Rectal smooth muscle tissue (tissue), 1 donor: ENCODE measurements around the gene ZBTB18.

Source experiments
- H3K27ac ChIP-seq: one replicate; pipeline ENCODE4 v1.7.0; 2013; ENCODE audit warnings: low read depth, low read length, inconsistent platforms
- H3K27me3 ChIP-seq: one replicate; pipeline ENCODE4 v1.7.0; 2013; ENCODE audit warnings: low read length; ENCODE audit not compliant: control insufficient read depth, insufficient read depth
- H3K36me3 ChIP-seq: one replicate; pipeline ENCODE4 v1.7.0; 2013; ENCODE audit warnings: low read length; ENCODE audit not compliant: control insufficient read depth, insufficient read depth
- H3K4me1 ChIP-seq: one replicate; pipeline ENCODE4 v1.7.0; 2013; ENCODE audit warnings: low read length; ENCODE audit not compliant: control insufficient read depth, insufficient read depth
- H3K4me3 ChIP-seq: one replicate; pipeline ENCODE4 v1.7.0; 2013; ENCODE audit warnings: low read length
- H3K9ac ChIP-seq: one replicate; pipeline ENCODE4 v1.7.0; 2013; ENCODE audit warnings: low read length

Gene ZBTB18

GRCh38 chr1:244046907-244047611 is 4.0 kb upstream of the ZBTB18 start:
- H3K27ac ChIP-seq, result peak overlapping the region; percentile 89
- peak overlapping the region; percentile 68 for H3K9ac ChIP-seq
- H3K27me3 ChIP-seq, result no peaks in the 10 kb centered on the region
- peak overlapping the region; percentile 82 for H3K4me3 ChIP-seq
- H3K36me3 ChIP-seq, result no peaks in the 10 kb centered on the region
- peaks cover 15% of the 10 kb centered on the region for H3K4me1 ChIP-seq

GRCh38 chr1:244047621-244048255 is 3.3 kb upstream of the ZBTB18 start:
- H3K4me3 ChIP-seq, result peak overlapping the region; percentile 82
- H3K9ac ChIP-seq, result peak overlapping the region; percentile 68
- no peaks in the 10 kb centered on the region for H3K27me3 ChIP-seq
- peaks cover 15% of the 10 kb centered on the region for H3K4me1 ChIP-seq
- H3K27ac ChIP-seq, result peak overlapping the region; percentile 89
- no peaks in the 10 kb centered on the region for H3K36me3 ChIP-seq

- Histone ChIP-seq H3K9ac (no peak overlapping the region), H3K27ac (peak overlapping the region; percentile 89), H3K4me1 (peaks cover 15% of the 10 kb centered on the region), H3K4me3 (peak overlapping the region; percentile 82), H3K36me3 (no peaks in the 10 kb centered on the region), H3K27me3 (no peaks in the 10 kb centered on the region)
Observed at GRCh38 chr1:244048256-244049161, 2.6 kb upstream of the ZBTB18 start.

- Histone ChIP-seq H3K27me3 (no peaks in the 10 kb centered on the region), H3K27ac (peak overlapping the region; percentile 61), H3K9ac (no peak overlapping the region), H3K36me3 (peaks cover 4% of the 10 kb centered on the region), H3K4me3 (peak overlapping the region; percentile 90), H3K4me1 (peaks cover 15% of the 10 kb centered on the region)
Observed at GRCh38 chr1:244049162-244050013, 1.7 kb upstream of the ZBTB18 start.

DNA sequence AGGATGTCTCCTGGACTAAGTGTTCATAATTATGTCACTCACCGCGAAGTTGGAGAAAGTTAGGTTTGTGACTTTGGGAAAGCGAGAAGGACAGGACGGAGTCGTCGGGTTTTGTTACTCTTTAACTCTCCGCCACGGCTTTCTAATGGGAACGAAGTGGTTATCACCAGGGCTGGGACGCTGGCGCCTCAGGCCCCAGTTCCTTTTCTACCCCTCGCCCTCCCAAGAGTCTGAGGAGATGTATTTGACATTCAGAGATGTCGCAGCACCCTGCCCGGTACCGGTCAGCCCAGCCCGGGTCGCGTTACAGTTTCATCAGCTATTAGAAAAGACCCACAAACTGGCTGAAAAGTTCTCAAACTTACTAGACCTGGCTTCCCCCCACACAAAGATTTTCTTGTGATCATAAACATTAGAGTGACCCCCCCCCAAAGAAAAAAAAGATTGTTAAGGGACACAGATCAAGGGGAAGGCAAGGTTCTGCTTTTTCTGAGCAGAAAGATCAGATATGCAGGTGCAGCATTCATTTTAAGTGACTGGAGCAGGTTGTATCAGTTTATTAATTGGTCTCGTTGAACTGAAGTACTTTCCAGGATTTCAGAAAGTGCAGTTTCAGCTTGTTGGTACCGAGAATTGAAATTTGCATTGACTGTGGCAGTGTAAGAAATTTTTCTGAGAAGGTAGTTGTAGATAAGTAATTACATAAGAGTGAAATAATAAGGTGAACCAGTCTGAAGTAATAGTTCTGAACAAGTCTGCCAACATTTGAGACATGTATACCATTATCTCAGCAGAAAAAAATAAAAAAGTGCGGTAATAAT is 859 bp upstream of the ZBTB18 start:
- Histone ChIP-seq H3K36me3 (peaks cover 12% of the 10 kb centered on the region), H3K4me1 (peaks cover 15% of the 10 kb centered on the region), H3K27ac (peak overlapping the region; percentile 61), H3K27me3 (no peaks in the 10 kb centered on the region), H3K4me3 (peak overlapping the region; percentile 90), H3K9ac (peak overlapping the region; percentile 27)

- Histone ChIP-seq H3K9ac (no peak overlapping the region), H3K4me3 (no peak overlapping the region), H3K4me1 (peaks cover 11% of the 10 kb centered on the region), H3K27me3 (no peaks in the 10 kb centered on the region), H3K36me3 (peaks cover 12% of the 10 kb centered on the region), H3K27ac (no peak overlapping the region)
Observed at GRCh38 chr1:244052016-244052727, 1.1 kb downstream of the ZBTB18 start.

GRCh38 chr1:244052728-244053312 is 1.7 kb downstream of the ZBTB18 start:
- no peaks in the 10 kb centered on the region for H3K27me3 ChIP-seq
- H3K4me1 ChIP-seq, result peaks cover 11% of the 10 kb centered on the region
- no peak overlapping the region for H3K27ac ChIP-seq
- H3K4me3 ChIP-seq, result no peak overlapping the region
- H3K9ac ChIP-seq, result no peak overlapping the region
- peaks cover 12% of the 10 kb centered on the region for H3K36me3 ChIP-seq

DNA sequence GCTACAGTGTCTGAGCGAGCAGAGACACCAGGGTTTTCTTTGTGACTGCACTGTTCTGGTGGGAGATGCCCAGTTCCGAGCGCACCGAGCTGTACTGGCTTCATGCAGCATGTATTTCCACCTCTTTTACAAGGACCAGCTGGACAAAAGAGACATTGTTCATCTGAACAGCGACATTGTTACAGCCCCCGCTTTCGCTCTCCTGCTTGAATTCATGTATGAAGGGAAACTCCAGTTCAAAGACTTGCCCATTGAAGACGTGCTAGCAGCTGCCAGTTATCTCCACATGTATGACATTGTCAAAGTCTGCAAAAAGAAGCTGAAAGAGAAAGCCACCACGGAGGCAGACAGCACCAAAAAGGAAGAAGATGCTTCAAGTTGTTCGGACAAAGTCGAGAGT is 2.7 kb downstream of the ZBTB18 start:
- Histone ChIP-seq H3K4me3 (no peak overlapping the region), H3K27me3 (no peaks in the 10 kb centered on the region), H3K9ac (no peak overlapping the region), H3K4me1 (peaks cover 11% of the 10 kb centered on the region), H3K27ac (no peak overlapping the region), H3K36me3 (peaks cover 12% of the 10 kb centered on the region)

GRCh38 chr1:244054247-244054923 is 3.3 kb downstream of the ZBTB18 start:
- Histone ChIP-seq H3K27ac (no peak overlapping the region), H3K27me3 (no peaks in the 10 kb centered on the region), H3K4me1 (peaks cover 11% of the 10 kb centered on the region), H3K9ac (no peak overlapping the region), H3K36me3 (peaks cover 12% of the 10 kb centered on the region), H3K4me3 (no peak overlapping the region)

- Histone ChIP-seq H3K36me3 (peaks cover 12% of the 10 kb centered on the region), H3K27ac (no peak overlapping the region), H3K4me1 (peaks cover 11% of the 10 kb centered on the region), H3K27me3 (no peaks in the 10 kb centered on the region), H3K4me3 (no peak overlapping the region), H3K9ac (no peak overlapping the region)
Observed at GRCh38 chr1:244054924-244055263, 3.8 kb downstream of the ZBTB18 start.
